Measurements from ENCODE around the gene FOLR1.

- TF ChIP-seq HDGF (IDR thresholded peaks at IDR 0.05; ENCODE audit: borderline replicate concordance) (no peak), FOXM1 (IDR thresholded peaks at IDR 0.05; ENCODE audit: borderline replicate concordance) (no peak), SP1 (IDR thresholded peaks at IDR 0.05) (no peak), TARDBP (IDR thresholded peaks at IDR 0.05) (no peak)
These were observed 36.9 kb downstream of the FOLR1 start for GRCh38 chr11:72228844-72229231.
